ENCODE results near the gene ZNF570.

Gene ZNF570

GRCh38 chr19:37468961-37469777 is at the start of gene ZNF570:
Gene ZNF570 (plus strand): TSS chr19:37469356. CDS start chr19:37470355, 999 bp downstream.
- peak; percentile 90 for DNase-seq

- no peak for DNase-seq
These were observed 16.5 kb upstream of the ZNF570 start for GRCh38 chr19:37452500-37453245.

- peak; percentile 2 for DNase-seq
These were observed 2.8 kb upstream of the ZNF570 start for GRCh38 chr19:37466277-37466797.

GRCh38 chr19:37466798-37467607 is 2.2 kb upstream of the ZNF570 start, which contains the start of gene ZNF569:
Gene ZNF569 (minus strand): TSS chr19:37467444. CDS start chr19:37444921, 22,523 bp downstream.
- DNase-seq: peak; percentile 89

- no peak for DNase-seq
These were observed 1.5 kb upstream of the ZNF570 start for GRCh38 chr19:37467608-37468090.

GRCh38 chr19:37470216-37470615 is 1.1 kb downstream of the ZNF570 start:
- no peak for DNase-seq

- no peak for DNase-seq
These were observed 3.0 kb downstream of the ZNF570 start for GRCh38 chr19:37472165-37472564.

- no peak for DNase-seq
These were observed 15.4 kb downstream of the ZNF570 start for GRCh38 chr19:37484406-37485168.

- DNase-seq: no peak
These were observed 23.1 kb downstream of the ZNF570 start for GRCh38 chr19:37492213-37492612.

- peak; percentile 2 for DNase-seq
These were observed 36.8 kb downstream of the ZNF570 start for GRCh38 chr19:37505958-37506386.

GRCh38 chr19:37506387-37507166 is 37.4 kb downstream of the ZNF570 start, which contains the start of gene ZNF793:
Gene ZNF793 (plus strand): TSS chr19:37506939. CDS start chr19:37523440, 16,501 bp downstream.
- peak; percentile 84 for DNase-seq

GRCh38 chr19:37507167-37507464 is 38.0 kb downstream of the ZNF570 start:
- no peak for DNase-seq

- DNase-seq: no peak
These were observed 42.0 kb downstream of the ZNF570 start for GRCh38 chr19:37511186-37511585.

- no peak for DNase-seq
These were observed 42.7 kb downstream of the ZNF570 start for GRCh38 chr19:37511821-37512220.

- DNase-seq: no peak
These were observed 44.2 kb downstream of the ZNF570 start for GRCh38 chr19:37513397-37513796.

- no peak for DNase-seq
These were observed 50.7 kb downstream of the ZNF570 start for GRCh38 chr19:37519890-37520289.

GRCh38 chr19:37537391-37537947 is 68.3 kb downstream of the ZNF570 start:
- no peak for DNase-seq
